ENCODE results near the gene MRPL37.
A peak's percentile ranks its signal among the peaks of the same experiment; 100 is the strongest.

Gene MRPL37

GRCh38 chr1:54199765-54200518 lies at the start of gene MRPL37, which contains the start of gene CYB5RL:
Gene MRPL37 (plus strand): TSS chr1:54200167. CDS start chr1:54200244, 77 bp downstream.
Gene CYB5RL (minus strand): TSS chr1:54200030. CDS start chr1:54195616, 4,414 bp downstream.
- peak; percentile 98 for DNase-seq (ENCODE audit: low read depth)
- H3K27me3 ChIP-seq (replicated peaks; ENCODE audit: control insufficient read depth, insufficient read depth, low read length): no peaks in the 10 kb centered on the region

GRCh38 chr1:54151013-54151412 lies 49.0 kb upstream of the MRPL37 start:
- Histone ChIP-seq H3K27me3 (replicated peaks; ENCODE audit: control insufficient read depth, insufficient read depth, low read length) (no peaks in the 10 kb centered on the region), H3K4me1 (ENCODE audit: control insufficient read depth, insufficient read depth, low read length) (peaks cover 14% of the 10 kb centered on the region), H3K36me3 (ENCODE audit: control insufficient read depth, insufficient read depth, low read length, severe bottlenecking) (no peaks in the 10 kb centered on the region), H3K9me3 (ENCODE audit: control insufficient read depth, low read length) (no peaks in the 10 kb centered on the region), H3K4me3 (ENCODE audit: low read length) (no peak overlapping the region), H3K9ac (ENCODE audit: low read length) (no peak overlapping the region)
- DNase-seq (ENCODE audit: low read depth): no peak

More at GRCh38 chr1:54199765-54200518, at the start of gene MRPL37, which contains the start of gene CYB5RL:
- no peaks in the 10 kb centered on the region for H3K9me3 ChIP-seq (ENCODE audit: control insufficient read depth, low read length)
- peak within 1 kb of the TSS; percentile 89 for H3K9ac ChIP-seq (ENCODE audit: low read length)
- peaks cover 14% of the 10 kb centered on the region for H3K36me3 ChIP-seq (ENCODE audit: control insufficient read depth, insufficient read depth, low read length, severe bottlenecking)
- H3K4me3 ChIP-seq (ENCODE audit: low read length): peak within 1 kb of the TSS; percentile 98
- peaks cover 19% of the 10 kb centered on the region for H3K4me1 ChIP-seq (ENCODE audit: control insufficient read depth, insufficient read depth, low read length)

GRCh38 chr1:54152696-54153095 lies 47.3 kb upstream of the MRPL37 start, which contains the start of gene CDCP2:
Gene CDCP2 (minus strand): TSS chr1:54153000. CDS start chr1:54152922, 78 bp downstream.
- H3K9ac ChIP-seq (ENCODE audit: low read length): peak within 1 kb of the TSS; percentile 34
- H3K9me3 ChIP-seq (ENCODE audit: control insufficient read depth, low read length): no peaks in the 10 kb centered on the region
- peaks cover 14% of the 10 kb centered on the region for H3K4me1 ChIP-seq (ENCODE audit: control insufficient read depth, insufficient read depth, low read length)
- H3K4me3 ChIP-seq (ENCODE audit: low read length): peak within 1 kb of the TSS; percentile 66
- no peak for DNase-seq (ENCODE audit: low read depth)
- no peaks in the 10 kb centered on the region for H3K27me3 ChIP-seq (replicated peaks; ENCODE audit: control insufficient read depth, insufficient read depth, low read length)
- no peaks in the 10 kb centered on the region for H3K36me3 ChIP-seq (ENCODE audit: control insufficient read depth, insufficient read depth, low read length, severe bottlenecking)

GRCh38 chr1:54153535-54154439 lies 46.2 kb upstream of the MRPL37 start:
- no peaks in the 10 kb centered on the region for H3K27me3 ChIP-seq (replicated peaks; ENCODE audit: control insufficient read depth, insufficient read depth, low read length)
- DNase-seq (ENCODE audit: low read depth): peak; percentile 91
- H3K36me3 ChIP-seq (ENCODE audit: control insufficient read depth, insufficient read depth, low read length, severe bottlenecking): no peaks in the 10 kb centered on the region
- peak overlapping the region; percentile 66 for H3K4me3 ChIP-seq (ENCODE audit: low read length)
- peak overlapping the region; percentile 34 for H3K9ac ChIP-seq (ENCODE audit: low read length)
- H3K9me3 ChIP-seq (ENCODE audit: control insufficient read depth, low read length): no peaks in the 10 kb centered on the region
- H3K4me1 ChIP-seq (ENCODE audit: control insufficient read depth, insufficient read depth, low read length): peaks cover 14% of the 10 kb centered on the region

GRCh38 chr1:54156201-54156600 lies 43.8 kb upstream of the MRPL37 start:
- no peak for DNase-seq (ENCODE audit: low read depth)
- Histone ChIP-seq H3K27me3 (replicated peaks; ENCODE audit: control insufficient read depth, insufficient read depth, low read length) (no peaks in the 10 kb centered on the region), H3K4me1 (ENCODE audit: control insufficient read depth, insufficient read depth, low read length) (peaks cover 14% of the 10 kb centered on the region)

GRCh38 chr1:54156986-54157385 lies 43.0 kb upstream of the MRPL37 start:
- Histone ChIP-seq H3K9me3 (ENCODE audit: control insufficient read depth, low read length) (no peaks in the 10 kb centered on the region), H3K4me1 (ENCODE audit: control insufficient read depth, insufficient read depth, low read length) (peaks cover 14% of the 10 kb centered on the region), H3K9ac (ENCODE audit: low read length) (no peak overlapping the region), H3K27me3 (replicated peaks; ENCODE audit: control insufficient read depth, insufficient read depth, low read length) (peaks cover under 1% of the 10 kb centered on the region), H3K36me3 (ENCODE audit: control insufficient read depth, insufficient read depth, low read length, severe bottlenecking) (no peaks in the 10 kb centered on the region), H3K4me3 (ENCODE audit: low read length) (no peak overlapping the region)
- DNase-seq (ENCODE audit: low read depth): no peak

More at GRCh38 chr1:54156201-54156600, 43.8 kb upstream of the MRPL37 start:
- Histone ChIP-seq H3K9ac (ENCODE audit: low read length) (no peak overlapping the region), H3K9me3 (ENCODE audit: control insufficient read depth, low read length) (no peaks in the 10 kb centered on the region), H3K36me3 (ENCODE audit: control insufficient read depth, insufficient read depth, low read length, severe bottlenecking) (no peaks in the 10 kb centered on the region), H3K4me3 (ENCODE audit: low read length) (no peak overlapping the region)

- no peak for DNase-seq (ENCODE audit: low read depth)
Observed at GRCh38 chr1:54157401-54157800, 42.6 kb upstream of the MRPL37 start.

GRCh38 chr1:54158071-54158470 lies 41.9 kb upstream of the MRPL37 start:
- H3K27me3 ChIP-seq (replicated peaks; ENCODE audit: control insufficient read depth, insufficient read depth, low read length): peaks cover 4% of the 10 kb centered on the region
- H3K9me3 ChIP-seq (ENCODE audit: control insufficient read depth, low read length): no peaks in the 10 kb centered on the region
- H3K4me1 ChIP-seq (ENCODE audit: control insufficient read depth, insufficient read depth, low read length): peaks cover 11% of the 10 kb centered on the region
- no peak overlapping the region for H3K9ac ChIP-seq (ENCODE audit: low read length)
- DNase-seq (ENCODE audit: low read depth): peak; percentile 16
- H3K36me3 ChIP-seq (ENCODE audit: control insufficient read depth, insufficient read depth, low read length, severe bottlenecking): no peaks in the 10 kb centered on the region
- no peak overlapping the region for H3K4me3 ChIP-seq (ENCODE audit: low read length)

More at GRCh38 chr1:54157401-54157800, 42.6 kb upstream of the MRPL37 start:
- H3K9me3 ChIP-seq (ENCODE audit: control insufficient read depth, low read length): no peaks in the 10 kb centered on the region
- peaks cover 14% of the 10 kb centered on the region for H3K4me1 ChIP-seq (ENCODE audit: control insufficient read depth, insufficient read depth, low read length)
- no peak overlapping the region for H3K4me3 ChIP-seq (ENCODE audit: low read length)
- H3K9ac ChIP-seq (ENCODE audit: low read length): no peak overlapping the region
- H3K27me3 ChIP-seq (replicated peaks; ENCODE audit: control insufficient read depth, insufficient read depth, low read length): peaks cover 4% of the 10 kb centered on the region
- no peaks in the 10 kb centered on the region for H3K36me3 ChIP-seq (ENCODE audit: control insufficient read depth, insufficient read depth, low read length, severe bottlenecking)

GRCh38 chr1:54159733-54160316 lies 40.1 kb upstream of the MRPL37 start:
- Histone ChIP-seq H3K9me3 (ENCODE audit: control insufficient read depth, low read length) (no peaks in the 10 kb centered on the region), H3K36me3 (ENCODE audit: control insufficient read depth, insufficient read depth, low read length, severe bottlenecking) (no peaks in the 10 kb centered on the region), H3K4me1 (ENCODE audit: control insufficient read depth, insufficient read depth, low read length) (no peaks in the 10 kb centered on the region), H3K9ac (ENCODE audit: low read length) (no peak overlapping the region), H3K27me3 (replicated peaks; ENCODE audit: control insufficient read depth, insufficient read depth, low read length) (peaks cover 11% of the 10 kb centered on the region), H3K4me3 (ENCODE audit: low read length) (no peak overlapping the region)
- no peak for DNase-seq (ENCODE audit: low read depth)

- Histone ChIP-seq H3K4me3 (ENCODE audit: low read length) (no peak overlapping the region), H3K4me1 (ENCODE audit: control insufficient read depth, insufficient read depth, low read length) (no peaks in the 10 kb centered on the region), H3K9me3 (ENCODE audit: control insufficient read depth, low read length) (no peaks in the 10 kb centered on the region), H3K36me3 (ENCODE audit: control insufficient read depth, insufficient read depth, low read length, severe bottlenecking) (no peaks in the 10 kb centered on the region), H3K27me3 (replicated peaks; ENCODE audit: control insufficient read depth, insufficient read depth, low read length) (peaks cover 11% of the 10 kb centered on the region), H3K9ac (ENCODE audit: low read length) (no peak overlapping the region)
- no peak for DNase-seq (ENCODE audit: low read depth)
Observed at GRCh38 chr1:54160351-54160750, 39.6 kb upstream of the MRPL37 start.

Data from adipocyte (in vitro differentiated cells).